HEK293 (cell line): ENCODE data around the gene STK32C.

ENCODE experiments used
- CTCF ChIA-PET: fragments of 350-600 bp; formaldehyde crosslinking; extraction: SDS; loops from one replicate; lab custom pipeline; 2021; ENCODE audit warnings: antibody characterized with exemption; lab: Yijun Ruan, JAX
- POLR2A ChIA-PET: fragments of 300-600 bp; formaldehyde crosslinking; extraction: SDS; loops from one replicate; lab custom pipeline; 2020; ENCODE audit warnings: antibody characterized with exemption, inconsistent platforms; lab: Yijun Ruan, JAX
- H3K27ac ChIP-seq: fragments of 200-500 bp; sonication (Bioruptor generic); 2 replicates; pipeline ENCODE4 v1.5.1; 2014; ENCODE audit warnings: low read depth, low read length, control low read depth, inconsistent platforms; ENCODE audit errors: extremely low read depth
- H3K36me3 ChIP-seq, 2 experiments: fragments of 200-500 bp in 1 of 2; sonication (Bioruptor generic) in 1 of 2; 1 replicate in 1 of 2; 2 replicates in 1 of 2; pipeline ENCODE4 v1.5.1; 2014 to 2017; ENCODE audit warnings: inconsistent platforms in 2 of 2, low read length in 2 of 2; ENCODE audit not compliant: control insufficient read depth in 2 of 2, insufficient read depth in 1 of 2
- H3K4me1 ChIP-seq: fragments of 200-500 bp; sonication (Bioruptor generic); 2 replicates; pipeline ENCODE4 v1.5.1; 2014; ENCODE audit warnings: mild to moderate bottlenecking, low read length, inconsistent platforms; ENCODE audit not compliant: control insufficient read depth, insufficient read depth
- H3K4me3 ChIP-seq: 2 replicates; pipeline ENCODE4 v1.5.1; 2011; ENCODE audit warnings: low read depth, mild to moderate bottlenecking, control low read depth, low read length, moderate library complexity
- H3K9me3 ChIP-seq: fragments of 200-500 bp; sonication (Bioruptor generic); 2 replicates; pipeline ENCODE4 v1.5.1; 2014; ENCODE audit warnings: low read depth, low read length, inconsistent platforms; ENCODE audit not compliant: control insufficient read depth, insufficient read depth
- ATF2 ChIP-seq: fragments of 450-650 bp; formaldehyde crosslinking; IDR thresholded peaks from 2 replicates; pipeline ENCODE4 v1.5.1; 2016; ENCODE audit warnings: missing biosample characterization, missing genetic modification characterization, low read depth
- FEZF1 ChIP-seq: fragments of 450-650 bp; formaldehyde crosslinking; IDR thresholded peaks from 2 replicates; pipeline ENCODE4 v1.5.1; 2016; ENCODE audit warnings: missing biosample characterization, missing genetic modification characterization
- KLF8 ChIP-seq: fragments of 450-650 bp; formaldehyde crosslinking; IDR thresholded peaks from 2 replicates; pipeline ENCODE4 v1.5.1; 2016; ENCODE audit warnings: missing biosample characterization, missing genetic modification characterization
- KLF9 ChIP-seq: fragments of 450-650 bp; formaldehyde crosslinking; IDR thresholded peaks from 2 replicates; pipeline ENCODE4 v1.5.1; 2016; ENCODE audit warnings: missing biosample characterization, missing genetic modification characterization, low read depth
- MZF1 ChIP-seq: fragments of 450-650 bp; formaldehyde crosslinking; IDR thresholded peaks from 2 replicates; pipeline ENCODE4 v1.5.1; 2017; ENCODE audit warnings: missing biosample characterization, missing genetic modification characterization, borderline replicate concordance
- OSR2 ChIP-seq: fragments of 450-650 bp; formaldehyde crosslinking; IDR thresholded peaks from 2 replicates; pipeline ENCODE4 v1.5.1; 2016; ENCODE audit warnings: missing biosample characterization, missing genetic modification characterization
- PRDM6 ChIP-seq: fragments of 450-650 bp; formaldehyde crosslinking; IDR thresholded peaks from 2 replicates; pipeline ENCODE4 v1.5.1; 2017; ENCODE audit warnings: missing biosample characterization, missing genetic modification characterization
- REPIN1 ChIP-seq: fragments of 450-650 bp; formaldehyde crosslinking; IDR thresholded peaks from 2 replicates; pipeline ENCODE4 v1.5.1; 2017; ENCODE audit warnings: missing biosample characterization, missing genetic modification characterization, low read depth
- SP2 ChIP-seq: fragments of 450-650 bp; formaldehyde crosslinking; IDR thresholded peaks from 2 replicates; pipeline ENCODE4 v1.5.1; 2016; ENCODE audit warnings: missing biosample characterization, missing genetic modification characterization
- YY1 ChIP-seq: fragments of 450-650 bp; formaldehyde crosslinking; IDR thresholded peaks from 2 replicates; pipeline ENCODE4 v1.5.1; 2018; ENCODE audit warnings: missing biosample characterization, missing genetic modification characterization
- ZEB2 ChIP-seq: fragments of 450-650 bp; formaldehyde crosslinking; IDR thresholded peaks from 2 replicates; pipeline ENCODE4 v1.5.1; 2016; ENCODE audit warnings: missing biosample characterization, missing genetic modification characterization
- ZIC2 ChIP-seq: fragments of 450-650 bp; formaldehyde crosslinking; IDR thresholded peaks from 2 replicates; pipeline ENCODE4 v1.5.1; 2016; ENCODE audit warnings: missing biosample characterization, missing genetic modification characterization
- ZNF157 ChIP-seq: fragments of 450-650 bp; formaldehyde crosslinking; IDR thresholded peaks from 2 replicates; pipeline ENCODE4 v1.5.1; 2016; ENCODE audit warnings: missing biosample characterization, missing genetic modification characterization
- ZNF23 ChIP-seq: fragments of 450-650 bp; formaldehyde crosslinking; IDR thresholded peaks from 2 replicates; pipeline ENCODE4 v1.5.1; 2016; ENCODE audit warnings: missing biosample characterization, missing genetic modification characterization, borderline replicate concordance
- ZNF302 ChIP-seq: fragments of 450-650 bp; formaldehyde crosslinking; IDR thresholded peaks from 2 replicates; pipeline ENCODE4 v1.5.1; 2016; ENCODE audit warnings: missing biosample characterization, missing genetic modification characterization, low read depth
- ZNF335 ChIP-seq: fragments of 450-650 bp; formaldehyde crosslinking; conservative IDR thresholded peaks from 2 replicates; pipeline ENCODE4 v1.5.1; 2016; ENCODE audit warnings: missing biosample characterization, missing genetic modification characterization
- ZNF433 ChIP-seq: fragments of 450-650 bp; formaldehyde crosslinking; IDR thresholded peaks from 2 replicates; pipeline ENCODE4 v1.5.1; 2016; ENCODE audit warnings: missing biosample characterization, missing genetic modification characterization, low read depth
- ZNF529 ChIP-seq: fragments of 450-650 bp; formaldehyde crosslinking; IDR thresholded peaks from 2 replicates; pipeline ENCODE4 v1.5.1; 2017; ENCODE audit warnings: missing genetic modification characterization, missing biosample characterization; ENCODE audit not compliant: insufficient replicate concordance
- ZNF692 ChIP-seq: fragments of 450-650 bp; formaldehyde crosslinking; IDR thresholded peaks from 2 replicates; pipeline ENCODE4 v1.5.1; 2016; ENCODE audit warnings: missing biosample characterization, missing genetic modification characterization
- ZNF701 ChIP-seq: fragments of 450-650 bp; formaldehyde crosslinking; IDR thresholded peaks from 2 replicates; pipeline ENCODE4 v1.5.1; 2016; ENCODE audit warnings: missing biosample characterization, missing genetic modification characterization
- ZNF785 ChIP-seq: fragments of 450-650 bp; formaldehyde crosslinking; IDR thresholded peaks from 2 replicates; pipeline ENCODE4 v1.5.1; 2016; ENCODE audit warnings: missing biosample characterization, missing genetic modification characterization

STK32C gene

GRCh38 chr10:132290631-132291030 is 17.1 kb downstream of the STK32C start:
- Histone ChIP-seq H3K27ac (no peak overlapping the region), H3K9me3 (no peaks in the 10 kb centered on the region), H3K4me1 (no peaks in the 10 kb centered on the region), H3K4me3 (no peak overlapping the region), H3K36me3 (no peaks in the 10 kb centered on the region)
- CTCF ChIA-PET, result interaction anchor here (0.6 kb wide), 1 partner anchor 34 kb away, joined by 5 read pairs; no protein-coding TSS in a partner anchor
- POLR2A ChIA-PET, result no interaction called here
- TF ChIP-seq ZNF785 (tag by site-specific recombination) (no peak), ZNF157 (tag by site-specific recombination) (no peak), ZNF692 (no peak), KLF8 (tag by site-specific recombination) (no peak), YY1 (tag by site-specific recombination) (no peak), ZNF23 (no peak)

GRCh38 chr10:132289439-132289838 is 18.3 kb downstream of the STK32C start:
- CTCF ChIA-PET, result no interaction called here
- no peak for TF ChIP-seq REPIN1 (tag by site-specific recombination)
- TF ChIP-seq ZIC2 (tag by site-specific recombination), result no peak
- no peak for TF ChIP-seq FEZF1 (tag by site-specific recombination)
- TF ChIP-seq MZF1, result no peak
- TF ChIP-seq ZNF529, result no peak
- no peak for TF ChIP-seq ZEB2 (tag by site-specific recombination)
- TF ChIP-seq ZNF335, result no peak
- no peak for TF ChIP-seq SP2
- TF ChIP-seq ATF2 (tag by site-specific recombination), result no peak
- no peak for TF ChIP-seq OSR2
- TF ChIP-seq ZNF433, result no peak
- no peak for TF ChIP-seq PRDM6 (tag by site-specific recombination)
- TF ChIP-seq ZNF302 (tag by site-specific recombination), result no peak
- TF ChIP-seq ZNF701, result no peak
- no peak for TF ChIP-seq KLF9 (tag by site-specific recombination)
- TF ChIP-seq ZNF692, result no peak
- TF ChIP-seq, all 188 proteins: peak for 0
- Histone ChIP-seq H3K27ac (no peak overlapping the region), H3K4me1 (no peaks in the 10 kb centered on the region), H3K4me3 (no peak overlapping the region), H3K9me3 (no peaks in the 10 kb centered on the region), H3K36me3 (no peaks in the 10 kb centered on the region)
- POLR2A ChIA-PET, result no interaction called here
